Measurements from ENCODE around the gene SREK1IP1. TPM values are rescaled to one million over a fixed set of nuclear protein-coding genes. Genes with fewer than 3 reads are reported as not detected.
"Not testable (repeated sequence)": the region's sequence is repeated elsewhere in the genome, so short reads cannot be mapped to it uniquely, and the experiment has no call there.

Gene SREK1IP1
- total and polyA plus RNA-seq, 12 donors, result 5.5 to 25.9 (median 12.5) TPM

DNA sequence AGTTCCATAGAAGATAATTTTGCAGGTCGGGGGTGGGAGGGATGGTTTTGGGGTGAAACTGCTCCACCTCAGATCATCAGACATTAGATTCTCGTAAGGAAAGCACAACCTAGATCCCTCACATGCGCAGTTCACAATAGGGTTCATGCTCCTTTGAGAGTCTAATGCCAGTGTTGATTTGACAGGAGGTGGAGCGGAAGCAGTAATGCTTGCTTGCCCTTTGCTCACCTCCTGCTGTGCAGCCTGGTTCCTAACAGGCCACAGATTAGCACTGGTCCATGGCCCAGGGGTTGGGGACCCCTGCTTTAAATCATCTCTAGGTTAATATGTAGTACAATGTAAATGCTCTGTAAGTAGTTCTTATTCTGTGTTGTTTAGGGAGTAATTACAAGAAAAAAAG, 67.7 kb downstream of the SREK1IP1 start:
- 86 to 88% methylated on average over 4 of the region's 4 CpGs for WGBS, 2 donors
- Histone ChIP-seq H3K4me3 (no peak overlapping the region), H3K27ac (no peak overlapping the region), H3K36me3 (no peaks in the 10 kb centered on the region), H3K27me3 (peaks cover 0 to 20% (median 0%) of the 10 kb centered on the region in 7 donors), H3K9me3 (peaks cover 0 to 18% (median 11%) of the 10 kb centered on the region in 11 donors), H3K4me1 (no peaks in the 10 kb centered on the region)
- DNase-seq (no peak), ATAC-seq (no peak)
- TF ChIP-seq, protein P1, sequence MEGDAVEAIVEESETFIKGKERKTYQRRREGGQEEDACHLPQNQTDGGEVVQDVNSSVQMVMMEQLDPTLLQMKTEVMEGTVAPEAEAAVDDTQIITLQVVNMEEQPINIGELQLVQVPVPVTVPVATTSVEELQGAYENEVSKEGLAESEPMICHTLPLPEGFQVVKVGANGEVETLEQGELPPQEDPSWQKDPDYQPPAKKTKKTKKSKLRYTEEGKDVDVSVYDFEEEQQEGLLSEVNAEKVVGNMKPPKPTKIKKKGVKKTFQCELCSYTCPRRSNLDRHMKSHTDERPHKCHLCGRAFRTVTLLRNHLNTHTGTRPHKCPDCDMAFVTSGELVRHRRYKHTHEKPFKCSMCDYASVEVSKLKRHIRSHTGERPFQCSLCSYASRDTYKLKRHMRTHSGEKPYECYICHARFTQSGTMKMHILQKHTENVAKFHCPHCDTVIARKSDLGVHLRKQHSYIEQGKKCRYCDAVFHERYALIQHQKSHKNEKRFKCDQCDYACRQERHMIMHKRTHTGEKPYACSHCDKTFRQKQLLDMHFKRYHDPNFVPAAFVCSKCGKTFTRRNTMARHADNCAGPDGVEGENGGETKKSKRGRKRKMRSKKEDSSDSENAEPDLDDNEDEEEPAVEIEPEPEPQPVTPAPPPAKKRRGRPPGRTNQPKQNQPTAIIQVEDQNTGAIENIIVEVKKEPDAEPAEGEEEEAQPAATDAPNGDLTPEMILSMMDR (IDR thresholded peaks at IDR 0.05), result no peak
- intact Hi-C loops (cut with DNase I), result no loop called here

DNA sequence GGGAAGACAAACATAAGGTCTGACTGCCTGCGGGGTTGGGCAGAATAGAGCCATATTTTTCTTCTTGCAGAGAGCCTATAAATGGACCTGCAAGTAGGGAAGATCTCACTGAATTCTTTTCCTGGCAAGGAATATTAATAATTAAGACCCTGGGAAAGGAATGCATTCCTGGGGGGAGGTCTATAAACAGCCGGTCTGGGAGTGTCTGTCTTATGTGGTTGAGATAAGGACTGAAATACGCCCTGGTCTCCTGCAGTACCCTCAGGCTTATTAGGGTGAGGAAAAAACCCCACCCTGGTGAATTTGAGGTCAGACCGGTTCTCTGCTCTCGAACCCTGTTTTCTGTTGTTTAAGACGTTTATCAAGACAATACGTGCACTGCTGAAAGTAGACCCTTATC, 72.1 kb downstream of the SREK1IP1 start:
- ATAC-seq; H3K36me3 ChIP-seq; H3K27ac ChIP-seq; H3K4me1 ChIP-seq; intact Hi-C loops (cut with DNase I); DNase-seq; H3K4me3 ChIP-seq: not testable (repeated sequence)
- peaks cover 0 to 25% (median 14%) of the 10 kb centered on the region in 7 donors for H3K27me3 ChIP-seq
- 89 to 90% methylated on average over 7 of the region's 7 CpGs for WGBS, 2 donors
- H3K9me3 ChIP-seq, result peaks cover 0 to 20% (median 11%) of the 10 kb centered on the region in 11 donors

DNA sequence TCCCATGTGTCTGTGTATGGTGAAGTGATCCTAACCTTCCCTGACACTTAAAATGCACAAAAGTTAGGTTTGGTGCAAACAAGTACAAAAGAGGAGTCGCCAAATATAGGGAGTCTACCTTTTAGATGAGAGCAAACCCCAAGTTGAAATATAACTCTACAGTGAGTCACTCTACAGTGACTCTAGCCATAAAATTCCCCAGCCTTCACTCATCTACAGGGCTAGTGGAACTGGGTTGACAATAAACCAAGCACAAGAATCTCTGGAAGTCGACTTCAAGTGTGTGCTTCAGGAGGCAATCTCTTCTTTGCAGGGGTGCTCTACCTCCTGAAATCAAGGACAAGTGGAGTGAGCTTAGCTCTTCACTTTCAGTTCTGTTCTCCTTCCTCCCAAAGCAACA, 74.9 kb downstream of the SREK1IP1 start:
- H3K36me3 ChIP-seq, result no peaks in the 10 kb centered on the region
- peaks cover 0 to 12% (median 11%) of the 10 kb centered on the region in 9 donors for H3K4me1 ChIP-seq
- ATAC-seq (no peak), DNase-seq (no peak)
- 71 to 84% methylated on average over 2 of the region's 2 CpGs for WGBS, 2 donors
- H3K9me3 ChIP-seq, result peaks cover 0 to 20% (median 11%) of the 10 kb centered on the region in 11 donors
- TF ChIP-seq, protein P1 (IDR thresholded peaks at IDR 0.05), result no peak
- no peak overlapping the region for H3K4me3 ChIP-seq
- peaks cover 7 to 53% (median 42%) of the 10 kb centered on the region in 7 donors for H3K27me3 ChIP-seq
- no peak overlapping the region for H3K27ac ChIP-seq
- intact Hi-C loops (cut with DNase I), result no loop called here

DNA sequence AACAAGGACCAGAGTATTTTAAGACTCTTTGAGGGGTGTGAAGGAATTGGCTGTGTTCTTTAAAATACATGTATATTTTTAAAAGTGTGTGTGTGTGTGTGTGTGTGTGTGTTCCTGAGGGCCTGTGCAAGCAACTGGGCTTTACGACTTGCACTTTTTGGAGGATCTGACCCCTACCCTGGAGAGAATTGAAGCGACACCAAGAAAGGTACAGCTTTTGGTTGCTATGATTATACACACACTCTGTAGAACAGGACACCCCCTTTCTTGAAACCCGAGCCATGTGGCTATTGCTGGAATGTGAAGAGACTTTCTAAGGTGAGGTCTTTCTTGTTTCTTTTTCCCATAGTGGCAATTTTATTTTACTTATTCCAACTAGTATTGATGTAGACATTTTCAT, 77.2 kb downstream of the SREK1IP1 start:
- ATAC-seq (no peak), DNase-seq (no peak)
- TF ChIP-seq, protein P1 (IDR thresholded peaks at IDR 0.05), result no peak
- Histone ChIP-seq H3K4me3 (peak overlapping the region in 1 of 10 donors; percentile 37), H3K27ac (no peak overlapping the region), H3K36me3 (no peaks in the 10 kb centered on the region), H3K4me1 (peaks cover 0 to 12% (median 11%) of the 10 kb centered on the region in 9 donors), H3K9me3 (peaks cover 0 to 10% (median 2%) of the 10 kb centered on the region in 11 donors), H3K27me3 (peaks cover 7 to 63% (median 50%) of the 10 kb centered on the region in 7 donors)
- intact Hi-C loops (cut with DNase I), result no loop called here
- WGBS, 2 donors, result 18 to 28% methylated on average over 3 of the region's 3 CpGs

DNA sequence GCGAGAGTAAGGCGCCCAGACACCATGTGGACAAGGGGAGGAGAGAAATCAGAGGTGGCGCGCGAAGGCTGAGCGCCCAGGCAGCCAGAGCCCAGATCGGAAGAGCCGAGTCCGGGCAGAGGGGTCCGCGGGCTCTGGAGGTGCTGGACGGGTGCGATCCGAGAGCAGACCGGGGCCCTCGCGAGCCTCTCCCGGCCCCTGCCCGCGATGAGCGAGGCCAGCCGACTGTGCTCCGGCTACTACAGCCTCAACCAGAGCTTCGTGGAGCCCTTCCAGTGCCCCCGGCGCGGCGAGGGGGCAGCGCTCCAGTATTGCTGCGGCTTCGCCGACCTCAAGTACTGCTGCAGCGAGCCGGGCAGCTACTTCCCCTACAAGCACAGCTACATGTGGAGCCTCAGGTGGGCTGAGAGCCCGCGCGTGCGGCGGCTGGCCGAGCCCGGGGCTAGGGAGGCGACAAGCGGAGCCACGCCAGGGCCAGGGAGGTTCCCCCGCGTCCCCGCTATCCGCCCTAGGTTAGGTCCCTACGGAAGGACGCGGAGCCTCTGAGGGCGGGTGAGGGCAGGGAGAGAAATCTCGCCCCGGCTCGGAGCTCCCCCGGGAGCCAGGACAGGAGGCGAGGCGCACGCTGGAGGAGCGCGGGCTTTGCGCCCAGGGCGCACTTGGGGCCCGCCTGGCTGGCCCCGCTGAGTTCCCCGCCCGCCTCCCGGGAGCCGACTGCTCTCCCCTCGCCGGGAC, 77.9 kb downstream of the SREK1IP1 start, which contains the start of gene SHISAL2B:
Gene SHISAL2B, plus strand, starts transcription at position 87 of the 735 bp plus-strand sequence. Its CDS starts 121 bp downstream, at position 208.
- intact Hi-C loops (cut with DNase I), result no loop called here
- Histone ChIP-seq H3K36me3 (no peaks in the 10 kb centered on the region), H3K27ac (no peak within 1 kb of the TSS), H3K9me3 (peaks cover 0 to 3% (median 0%) of the 10 kb centered on the region in 11 donors), H3K27me3 (peaks cover 7 to 63% (median 50%) of the 10 kb centered on the region in 7 donors), H3K4me1 (peaks cover 0 to 12% (median 11%) of the 10 kb centered on the region in 9 donors), H3K4me3 (peak within 1 kb of the TSS in 9 of 10 donors; percentile 17 to 45 (median 36))
- peak in 4 of 8 donors; percentile 11 to 53 (median 42) for ATAC-seq
- 0 to 1% methylated on average over 66 to 71 of the region's 71 CpGs for WGBS, 2 donors
- no peak for DNase-seq
- TF ChIP-seq, protein P1 (IDR thresholded peaks at IDR 0.05), result no peak

All from heart right ventricle (tissue), 16 donors.